ENCODE results near the gene RC3H2. TPM values are rescaled to one million over a fixed set of nuclear protein-coding genes. Genes with fewer than 3 reads are reported as not detected.

The RC3H2 gene
- total and polyA plus RNA-seq, 9 donors: 18.0 to 40.4 (median 28.4) TPM

DNA sequence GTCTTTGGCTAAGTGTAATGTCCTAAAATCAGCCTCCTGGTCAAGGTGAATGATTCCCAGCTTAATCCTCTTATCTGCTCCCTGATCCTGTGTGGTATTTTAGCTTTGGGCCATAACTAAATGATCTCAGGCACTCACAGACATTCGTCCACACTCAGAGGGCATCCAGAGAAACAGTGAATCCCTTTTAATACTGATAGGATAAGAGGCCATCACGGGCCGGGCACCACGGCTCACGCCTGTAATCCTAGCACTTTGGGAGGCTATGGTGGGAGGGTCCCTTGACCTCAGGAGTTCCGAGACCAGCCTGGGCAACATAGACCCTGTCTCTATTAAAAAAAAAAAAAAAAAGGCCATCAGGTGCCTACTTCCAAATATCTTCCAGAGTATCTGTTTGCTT lies 83.1 kb downstream of the RC3H2 start:
- Histone ChIP-seq H3K4me1 (ENCODE audit: control insufficient read depth, insufficient read depth, low read length) (peaks cover 6% of the 10 kb centered on the region), H3K27me3 (ENCODE audit: control insufficient read depth, insufficient read depth, low read length) (no peaks in the 10 kb centered on the region), H3K4me3 (ENCODE audit: low read length) (no peak overlapping the region), H3K27ac (ENCODE audit: low read length) (no peak overlapping the region), H3K9me3 (replicated peaks; ENCODE audit: control insufficient read depth, low read depth, low read length) (no peaks in the 10 kb centered on the region), H3K36me3 (ENCODE audit: control insufficient read depth, insufficient read depth, low read length) (peaks cover 45% of the 10 kb centered on the region)
- no CpG with 5 or more reads among the region's 6 CpGs for WGBS (ENCODE audit: insufficient coverage)
- DNase-seq: no peak

DNA sequence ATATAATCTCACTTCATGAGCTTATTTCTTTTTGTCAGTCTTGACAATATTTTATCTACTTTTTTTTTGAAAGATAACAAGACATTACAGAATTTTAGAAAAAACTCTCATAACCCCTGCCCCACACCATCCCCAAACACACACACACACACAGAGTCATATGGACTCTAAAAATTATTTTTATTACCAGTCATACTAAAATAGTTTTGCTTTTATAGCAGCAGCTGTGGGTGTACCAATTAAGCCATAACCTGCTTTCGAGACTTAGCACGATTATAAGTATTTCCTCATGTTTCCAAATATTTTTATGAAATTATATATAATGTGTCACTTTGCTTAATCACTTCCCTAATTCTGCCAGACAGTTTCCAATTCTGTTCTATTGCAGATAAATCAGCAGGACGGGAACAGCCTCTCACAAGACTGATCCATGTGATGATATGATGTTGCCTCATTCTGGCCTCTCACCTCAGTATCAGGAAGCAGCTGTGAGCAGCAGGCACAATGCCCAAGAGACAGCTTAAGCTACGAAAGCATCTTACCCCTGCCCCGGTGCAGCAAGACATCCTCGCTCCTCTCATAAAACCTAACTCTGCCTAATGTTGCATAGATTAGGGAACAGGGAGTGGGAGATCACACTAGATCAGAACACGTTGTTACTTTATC lies 83.7 kb downstream of the RC3H2 start:
- peak; percentile 20 for DNase-seq
- Histone ChIP-seq H3K9me3 (replicated peaks; ENCODE audit: control insufficient read depth, low read depth, low read length) (no peaks in the 10 kb centered on the region), H3K27ac (ENCODE audit: low read length) (no peak overlapping the region), H3K4me1 (ENCODE audit: control insufficient read depth, insufficient read depth, low read length) (peaks cover under 1% of the 10 kb centered on the region), H3K27me3 (ENCODE audit: control insufficient read depth, insufficient read depth, low read length) (no peaks in the 10 kb centered on the region), H3K36me3 (ENCODE audit: control insufficient read depth, insufficient read depth, low read length) (peaks cover 49% of the 10 kb centered on the region), H3K4me3 (ENCODE audit: low read length) (no peak overlapping the region)
- no CpG with 5 or more reads among the region's 7 CpGs for WGBS (ENCODE audit: insufficient coverage)

DNA sequence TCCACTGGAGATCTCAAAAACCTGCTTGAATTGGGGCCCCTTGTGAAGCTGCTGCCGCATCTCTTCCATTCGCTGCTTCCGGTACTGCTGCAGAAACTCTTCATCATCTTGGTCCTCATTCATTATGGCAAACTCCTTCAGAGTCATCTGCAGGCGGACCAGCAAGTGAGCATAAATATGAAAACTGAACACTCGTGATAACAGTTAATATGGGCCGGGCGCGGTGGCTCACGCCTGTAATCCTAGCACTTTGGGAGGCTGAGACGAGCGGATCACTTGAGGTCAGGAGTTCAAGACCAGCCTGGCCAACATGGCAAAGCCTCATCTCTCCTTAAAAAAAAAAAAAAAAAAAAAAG lies 84.7 kb downstream of the RC3H2 start:
- WGBS (ENCODE audit: insufficient coverage): 97% methylated on average over 9 of the region's 11 CpGs
- peak overlapping the region; percentile 55 for H3K27ac ChIP-seq (ENCODE audit: low read length)
- H3K36me3 ChIP-seq (ENCODE audit: control insufficient read depth, insufficient read depth, low read length): peaks cover 41% of the 10 kb centered on the region
- H3K27me3 ChIP-seq (ENCODE audit: control insufficient read depth, insufficient read depth, low read length): no peaks in the 10 kb centered on the region
- no peaks in the 10 kb centered on the region for H3K4me1 ChIP-seq (ENCODE audit: control insufficient read depth, insufficient read depth, low read length)
- no peaks in the 10 kb centered on the region for H3K9me3 ChIP-seq (replicated peaks; ENCODE audit: control insufficient read depth, low read depth, low read length)
- no peak for DNase-seq
- H3K4me3 ChIP-seq (ENCODE audit: low read length): no peak overlapping the region

DNA sequence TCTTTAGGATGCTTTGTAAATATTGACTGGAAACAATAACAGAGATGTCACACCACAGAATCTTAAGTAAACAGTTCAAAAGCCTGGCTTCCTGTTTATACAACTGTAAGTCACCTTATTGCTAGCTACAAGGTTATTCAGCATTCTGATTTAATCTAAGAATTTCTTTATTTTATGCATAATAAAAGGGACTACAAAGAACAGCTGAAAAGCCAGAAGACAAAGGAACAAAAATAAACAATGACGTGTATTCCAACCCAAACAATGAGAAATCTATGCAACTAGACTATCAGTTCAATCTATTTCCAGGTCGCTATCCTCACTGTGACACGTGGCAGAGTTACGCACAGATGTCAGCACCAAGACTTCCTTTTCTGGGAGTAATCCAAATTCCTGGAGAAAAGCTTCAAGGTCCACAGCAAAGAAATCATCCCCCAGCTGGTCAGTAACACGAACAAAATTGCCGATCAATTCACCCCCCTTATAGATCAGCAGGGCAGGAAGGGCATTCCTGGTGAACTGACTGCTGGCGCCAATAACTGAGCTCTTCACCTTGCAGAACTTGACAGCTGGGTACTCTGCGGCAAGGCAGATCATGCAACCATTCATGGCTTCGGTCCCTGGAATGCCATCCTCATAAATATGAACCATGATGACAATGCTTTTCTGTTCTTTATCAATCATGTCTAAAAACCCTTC lies 85.2 kb downstream of the RC3H2 start:
- DNase-seq: peak; percentile 20
- Histone ChIP-seq H3K36me3 (ENCODE audit: control insufficient read depth, insufficient read depth, low read length) (peaks cover 42% of the 10 kb centered on the region), H3K9me3 (replicated peaks; ENCODE audit: control insufficient read depth, low read depth, low read length) (no peaks in the 10 kb centered on the region), H3K4me3 (ENCODE audit: low read length) (no peak overlapping the region), H3K4me1 (ENCODE audit: control insufficient read depth, insufficient read depth, low read length) (no peaks in the 10 kb centered on the region), H3K27me3 (ENCODE audit: control insufficient read depth, insufficient read depth, low read length) (no peaks in the 10 kb centered on the region), H3K27ac (ENCODE audit: low read length) (peak overlapping the region; percentile 55)
- 75% methylated on average over 9 of the region's 9 CpGs for WGBS (ENCODE audit: insufficient coverage)

DNA sequence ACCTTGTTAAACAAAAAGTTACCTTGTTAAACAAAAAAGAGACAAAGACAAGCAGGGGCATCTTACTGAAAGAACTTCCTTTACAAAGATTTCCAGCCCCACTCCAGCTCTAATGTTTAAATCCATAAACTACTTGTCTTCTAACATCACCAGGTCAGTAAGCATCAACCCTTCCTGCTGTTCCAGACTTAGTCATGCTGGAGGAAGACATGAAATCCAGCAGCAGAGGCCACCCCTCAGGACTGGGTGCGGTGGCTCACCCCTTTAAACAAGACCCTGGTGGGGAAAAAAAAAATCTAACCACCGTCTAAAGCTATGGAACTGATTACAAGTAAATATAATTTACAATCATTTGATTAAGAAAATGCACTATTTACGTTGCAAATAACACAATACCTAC lies 85.8 kb downstream of the RC3H2 start:
- Histone ChIP-seq H3K9me3 (replicated peaks; ENCODE audit: control insufficient read depth, low read depth, low read length) (no peaks in the 10 kb centered on the region), H3K27ac (ENCODE audit: low read length) (peak overlapping the region; percentile 11), H3K4me3 (ENCODE audit: low read length) (no peak overlapping the region), H3K36me3 (ENCODE audit: control insufficient read depth, insufficient read depth, low read length) (peaks cover 44% of the 10 kb centered on the region), H3K4me1 (ENCODE audit: control insufficient read depth, insufficient read depth, low read length) (no peaks in the 10 kb centered on the region), H3K27me3 (ENCODE audit: control insufficient read depth, insufficient read depth, low read length) (no peaks in the 10 kb centered on the region)
- DNase-seq: no peak
- no CpG with 5 or more reads among the region's 3 CpGs for WGBS (ENCODE audit: insufficient coverage)

DNA sequence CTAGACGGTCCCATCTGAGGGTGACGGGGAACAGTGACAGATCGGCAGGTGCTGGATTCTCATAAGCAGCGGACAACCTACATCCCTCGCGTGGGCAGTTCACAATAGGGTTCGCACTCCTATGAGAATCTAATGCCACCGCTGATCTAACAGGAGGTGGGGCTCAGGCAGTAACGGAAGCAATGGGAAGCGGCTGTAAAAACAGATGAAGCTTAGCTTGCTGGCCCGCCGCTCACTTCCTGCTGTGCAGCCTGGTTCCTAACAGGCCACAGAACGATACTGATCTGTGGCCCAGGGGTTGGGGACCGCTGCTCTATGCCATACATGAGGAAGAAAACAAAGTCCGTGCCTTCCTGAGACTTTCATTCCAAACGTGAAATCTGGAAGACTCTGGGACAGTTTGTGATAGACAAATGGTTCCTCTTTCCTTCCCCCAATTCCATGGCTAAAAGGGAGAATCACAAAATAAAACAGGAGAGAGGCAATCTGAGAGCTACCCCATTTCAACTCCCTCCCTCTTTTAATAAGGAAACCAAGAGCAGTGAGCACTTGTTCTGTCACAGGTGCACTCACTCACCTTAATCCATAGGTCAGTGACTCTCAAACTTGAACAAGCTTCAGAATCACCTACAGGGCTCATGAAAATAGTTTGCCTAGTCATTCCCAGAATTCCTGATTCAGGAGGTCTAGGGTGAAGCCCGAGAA lies 88.8 kb downstream of the RC3H2 start:
- H3K4me1 ChIP-seq (ENCODE audit: control insufficient read depth, insufficient read depth, low read length): no peaks in the 10 kb centered on the region
- no peaks in the 10 kb centered on the region for H3K9me3 ChIP-seq (replicated peaks; ENCODE audit: control insufficient read depth, low read depth, low read length)
- DNase-seq: peak; percentile 46
- no peaks in the 10 kb centered on the region for H3K27me3 ChIP-seq (ENCODE audit: control insufficient read depth, insufficient read depth, low read length)
- H3K4me3 ChIP-seq (ENCODE audit: low read length): no peak overlapping the region
- peaks cover 21% of the 10 kb centered on the region for H3K36me3 ChIP-seq (ENCODE audit: control insufficient read depth, insufficient read depth, low read length)
- H3K27ac ChIP-seq (ENCODE audit: low read length): peak overlapping the region; percentile 52
- WGBS (ENCODE audit: insufficient coverage): 78% methylated on average over 14 of the region's 17 CpGs

DNA sequence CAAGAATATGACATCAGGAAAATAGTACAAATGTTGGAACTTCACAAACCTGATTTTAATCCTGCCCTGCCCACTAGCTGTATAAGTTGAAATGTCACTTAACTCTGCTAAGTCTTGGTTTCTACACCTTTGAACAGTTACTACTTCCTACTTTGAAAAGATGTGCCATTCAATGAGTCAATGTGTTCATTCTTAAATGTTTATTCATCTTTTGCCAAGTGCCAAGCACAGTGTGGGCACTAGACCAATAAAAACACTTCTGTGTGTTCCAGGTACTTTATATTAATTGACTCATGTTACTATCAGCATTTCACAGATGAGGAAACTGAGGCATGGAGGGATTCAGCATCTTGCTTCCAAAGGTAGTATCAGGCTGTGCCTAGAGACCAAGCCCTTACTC lies 89.6 kb downstream of the RC3H2 start:
- H3K4me3 ChIP-seq (ENCODE audit: low read length): no peak overlapping the region
- H3K36me3 ChIP-seq (ENCODE audit: control insufficient read depth, insufficient read depth, low read length): peaks cover 19% of the 10 kb centered on the region
- no peaks in the 10 kb centered on the region for H3K27me3 ChIP-seq (ENCODE audit: control insufficient read depth, insufficient read depth, low read length)
- H3K9me3 ChIP-seq (replicated peaks; ENCODE audit: control insufficient read depth, low read depth, low read length): no peaks in the 10 kb centered on the region
- H3K4me1 ChIP-seq (ENCODE audit: control insufficient read depth, insufficient read depth, low read length): no peaks in the 10 kb centered on the region
- no peak for DNase-seq
- H3K27ac ChIP-seq (ENCODE audit: low read length): no peak overlapping the region

DNA sequence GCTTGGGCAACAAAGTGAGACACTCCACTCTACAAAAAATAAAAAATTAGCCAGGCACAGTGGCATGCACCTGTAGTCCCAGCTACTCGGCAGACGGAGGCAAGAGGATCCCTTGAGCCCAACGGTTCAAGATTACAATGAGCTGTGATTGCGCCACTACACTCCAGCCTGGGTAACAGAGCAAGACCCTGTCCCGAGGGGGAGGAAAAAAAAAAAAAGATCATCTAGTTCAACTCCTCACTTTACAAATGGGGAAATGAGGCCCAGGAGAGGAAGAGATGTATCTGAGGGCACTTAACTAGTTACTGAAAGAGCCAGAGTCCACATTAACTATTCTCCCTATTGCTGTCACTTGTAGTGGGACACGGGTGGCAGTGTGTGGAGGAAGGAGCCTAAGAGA lies 90.6 kb downstream of the RC3H2 start:
- H3K4me1 ChIP-seq (ENCODE audit: control insufficient read depth, insufficient read depth, low read length): no peaks in the 10 kb centered on the region
- no peaks in the 10 kb centered on the region for H3K27me3 ChIP-seq (ENCODE audit: control insufficient read depth, insufficient read depth, low read length)
- no peak overlapping the region for H3K4me3 ChIP-seq (ENCODE audit: low read length)
- DNase-seq: no peak
- H3K36me3 ChIP-seq (ENCODE audit: control insufficient read depth, insufficient read depth, low read length): peaks cover 13% of the 10 kb centered on the region
- no peaks in the 10 kb centered on the region for H3K9me3 ChIP-seq (replicated peaks; ENCODE audit: control insufficient read depth, low read depth, low read length)
- WGBS (ENCODE audit: insufficient coverage): no CpG with 5 or more reads among the region's 6 CpGs
- no peak overlapping the region for H3K27ac ChIP-seq (ENCODE audit: low read length)

DNA sequence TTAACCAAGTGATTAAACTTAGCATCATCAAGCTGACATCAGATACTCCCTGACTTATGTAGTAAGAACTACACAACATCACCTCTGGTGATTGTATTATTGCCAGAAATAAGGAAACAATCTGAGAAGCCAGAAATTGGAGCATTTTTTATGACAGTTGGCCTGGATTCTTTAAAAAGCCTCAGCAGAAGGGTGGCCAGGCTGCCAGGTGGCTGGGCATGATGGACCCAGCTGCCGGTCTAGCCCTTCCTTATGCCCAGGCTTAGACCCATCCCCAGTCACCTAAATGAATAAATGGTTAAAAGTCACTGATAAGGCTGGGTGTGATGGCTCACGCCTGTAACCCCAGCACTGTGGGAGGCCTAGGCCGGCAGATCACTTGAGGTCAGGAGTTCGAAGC lies 92.4 kb downstream of the RC3H2 start:
- DNase-seq: no peak
- whole genome bisulfite sequencing (ENCODE audit: insufficient coverage): no CpG with 5 or more reads among the region's 4 CpGs
- no peaks in the 10 kb centered on the region for H3K27me3 ChIP-seq (ENCODE audit: control insufficient read depth, insufficient read depth, low read length)
- H3K27ac ChIP-seq (ENCODE audit: low read length): no peak overlapping the region
- no peaks in the 10 kb centered on the region for H3K9me3 ChIP-seq (replicated peaks; ENCODE audit: control insufficient read depth, low read depth, low read length)
- H3K4me3 ChIP-seq (ENCODE audit: low read length): no peak overlapping the region
- peaks cover 11% of the 10 kb centered on the region for H3K36me3 ChIP-seq (ENCODE audit: control insufficient read depth, insufficient read depth, low read length)
- no peaks in the 10 kb centered on the region for H3K4me1 ChIP-seq (ENCODE audit: control insufficient read depth, insufficient read depth, low read length)

DNA sequence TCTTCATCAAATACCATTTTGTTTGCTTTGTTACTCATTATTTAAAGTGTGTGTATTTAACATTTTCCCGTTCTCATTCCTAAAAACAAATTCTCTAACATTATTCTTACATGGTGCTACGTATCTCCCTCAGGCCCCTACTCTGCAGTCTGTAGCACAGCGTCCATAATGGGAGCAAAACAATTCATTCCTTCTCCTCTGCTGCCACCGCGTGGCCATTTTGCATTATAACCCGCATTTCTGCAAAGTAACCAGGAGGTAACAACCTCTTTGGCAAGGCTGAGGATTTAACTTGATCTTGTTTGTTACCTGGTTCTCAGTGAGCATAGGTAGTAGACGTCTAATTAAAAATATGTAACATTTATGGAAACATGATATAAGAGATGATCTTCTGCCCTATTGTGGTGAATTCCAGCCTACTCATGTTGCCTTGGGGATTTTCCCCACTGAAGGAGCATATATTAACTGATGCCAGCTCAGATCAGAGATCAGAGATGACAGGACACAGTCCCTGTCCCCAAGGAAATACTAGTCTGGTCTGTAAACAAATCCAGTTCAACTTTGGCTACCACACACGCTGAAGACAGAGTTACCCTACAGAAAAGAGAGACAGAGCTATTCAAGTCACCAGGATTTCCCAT lies 94.7 kb downstream of the RC3H2 start:
- Histone ChIP-seq H3K27me3 (ENCODE audit: control insufficient read depth, insufficient read depth, low read length) (no peaks in the 10 kb centered on the region), H3K36me3 (ENCODE audit: control insufficient read depth, insufficient read depth, low read length) (peaks cover 3% of the 10 kb centered on the region), H3K4me3 (ENCODE audit: low read length) (no peak overlapping the region), H3K4me1 (ENCODE audit: control insufficient read depth, insufficient read depth, low read length) (no peaks in the 10 kb centered on the region), H3K27ac (ENCODE audit: low read length) (no peak overlapping the region), H3K9me3 (replicated peaks; ENCODE audit: control insufficient read depth, low read depth, low read length) (no peaks in the 10 kb centered on the region)
- peak; percentile 82 for DNase-seq
- WGBS (ENCODE audit: insufficient coverage): 0% methylated on average over 2 of the region's 8 CpGs

All from muscle of leg (tissue), 11 donors.